Adrenal gland (tissue), 12 donors: ENCODE results near the gene PKP2. TPM values are rescaled to one million over a fixed set of nuclear protein-coding genes. Genes with fewer than 3 reads are reported as not detected.

Source experiments
- DNase-seq, 7 donors: peaks; one replicate each; pipeline ENCODE4 v3.0.0-alpha.2; 2019 to 2020
- H3K27ac ChIP-seq, 5 donors: fragments of 200-600 bp; sonication (generic) in 4 of 5; 1 replicate in 3 of 5; 2 replicates in 2 of 5; pipeline versions ENCODE4 v1.5.1 to v1.8.0; 2016 to 2020; ENCODE audit warnings: mild to moderate bottlenecking in 1 of 5
- H3K27me3 ChIP-seq: fragments of 200-600 bp; 2 replicates; pipeline ENCODE4 v1.8.0; 2021
- H3K36me3 ChIP-seq, 2 donors: fragments of 200-600 bp; replicated peaks in 1 of 2; 1 replicate in 1 of 2; 2 replicates in 1 of 2; pipeline versions ENCODE4 v1.5.1 to v1.8.0; 2018 to 2022
- H3K4me1 ChIP-seq, 2 donors: fragments of 200-600 bp; replicated peaks in 1 of 2; 1 replicate in 1 of 2; 2 replicates in 1 of 2; pipeline versions ENCODE4 v1.5.1 to v1.8.0; 2018 to 2021
- H3K4me3 ChIP-seq, 4 donors: fragments of 200-600 bp; sonication (generic) in 3 of 4; one replicate each; pipeline ENCODE4 v1.5.1; 2016 to 2018
- H3K9me3 ChIP-seq, 3 donors: fragments of 200-600 bp; sonication (generic) in 1 of 3; replicated peaks in 1 of 3; 1 replicate in 2 of 3; 2 replicates in 1 of 3; pipeline versions ENCODE4 v1.5.1 to v1.8.0; 2016 to 2021
- POLR2A ChIP-seq, 2 donors: fragments of 450-650 bp; IDR thresholded peaks; one replicate each; pipeline ENCODE4 v1.6.1; 2017; ENCODE audit warnings: antibody characterized with exemption in 2 of 2, mild to moderate bottlenecking in 2 of 2, moderate library complexity in 1 of 2
- WGBS, 4 donors: extraction: QIAGEN DNeasy Blood & Tissue Kit in 2 of 4; methylation state at CpG; one replicate each; pipeline versions ENCODE4 v1.1.5 to v1.1.7; 2013 to 2017; 5-methylcytosine and 5-hydroxymethylcytosine counted together
- intact Hi-C, 2 donors: fragments of 100-400 bp; cut with DNase I; formaldehyde crosslinking; loops; one replicate each; pipeline versions ENCODE4 v1.14.1 to v1.15.0; 2022 to 2023
- polyA plus RNA-seq, 3 donors: library from polyadenylated mRNA; stranded (reverse); fragments of 200-250 nt in 2 of 3; fragments of 350-450 nt in 1 of 3; fragmentation: Illumina TruSeq in 1 of 3; extraction: RNeasy Lipid Tissue Mini Kit (QIAGEN cat#74804) in 1 of 3; gene quantifications; one replicate each; pipeline ENCODE4 v1.2.3, GENCODE V29; 2013 to 2014
- total RNA-seq, 9 donors: library from RNA; depleted of rRNA in 4 of 9; stranded (reverse); fragments of >200 nt in 4 of 9; fragments of 120-200 nt in 1 of 9; fragmentation: NEBNext Ultra II Directional in 1 of 9; extraction: Animal tissue kit (Norgen Biotek cat#: 25700) in 1 of 9; gene quantifications; one replicate each; pipeline versions ENCODE4 v1.1.0 to v1.2.4, GENCODE V29; 2013 to 2023
- TF ChIP-seq, protein P1 (sequence below), 6 experiments: fragments of 450-650 bp in 4 of 6; fragments of 200-600 bp in 2 of 6; sonication (generic) in 1 of 6; IDR thresholded peaks; 1 replicate in 5 of 6; 2 replicates in 1 of 6; pipeline versions ENCODE4 v1.5.1 to v1.8.0; 2016 to 2021; ENCODE audit warnings: antibody characterized with exemption in 6 of 6, mild to moderate bottlenecking in 2 of 6, moderate library complexity in 1 of 6
- donor health status: healthy with polysubstance abuse.
- donor health status: Bipolar disorder and iron deficiency.
- donor health status: DM: yes; HTN: yes; CAD: no.
- donor health status: DM: no; HTN: no; CAD: no.
- donor health status: DM: no; HTN: no; CAD: no.
- donor health status: DM: yes; HTN: yes; CAD: no.

The PKP2 gene
- total and polyA plus RNA-seq, 12 donors: 0.36 to 3.3 (median 1.2) TPM

DNA sequence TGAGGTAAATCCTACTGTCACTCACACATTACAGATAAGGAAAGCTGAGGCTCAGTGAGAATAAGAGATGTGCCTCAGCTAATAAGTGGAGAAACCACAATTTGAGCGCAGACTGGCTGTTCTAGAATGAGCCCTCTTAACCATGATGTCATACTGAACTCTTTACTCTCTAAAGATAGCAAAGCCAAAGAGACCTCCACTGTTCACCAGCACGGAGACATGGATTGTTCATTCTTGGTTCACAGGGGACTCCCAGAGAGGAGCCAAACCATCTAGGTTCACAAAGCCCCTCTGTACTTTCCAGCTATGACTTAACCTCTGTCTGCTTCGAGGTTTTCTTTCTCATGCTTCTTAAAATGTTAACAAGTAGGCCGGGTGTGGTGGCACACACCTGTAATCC is 108.2 kb downstream of the PKP2 start:
- 57 to 81% (median 70%) methylated on average over 4 of the region's 4 CpGs for WGBS, 4 donors
- no peak for DNase-seq
- intact Hi-C loops: no loop called here

GRCh38 chr12:32785557-32785956 is 111.0 kb downstream of the PKP2 start:
- Histone ChIP-seq H3K4me3 (no peak overlapping the region), H3K9me3 (no peaks in the 10 kb centered on the region), H3K4me1 (no peaks in the 10 kb centered on the region), H3K36me3 (no peaks in the 10 kb centered on the region), H3K27me3 (peaks cover 8% of the 10 kb centered on the region), H3K27ac (no peak overlapping the region)
- TF ChIP-seq, protein P1, sequence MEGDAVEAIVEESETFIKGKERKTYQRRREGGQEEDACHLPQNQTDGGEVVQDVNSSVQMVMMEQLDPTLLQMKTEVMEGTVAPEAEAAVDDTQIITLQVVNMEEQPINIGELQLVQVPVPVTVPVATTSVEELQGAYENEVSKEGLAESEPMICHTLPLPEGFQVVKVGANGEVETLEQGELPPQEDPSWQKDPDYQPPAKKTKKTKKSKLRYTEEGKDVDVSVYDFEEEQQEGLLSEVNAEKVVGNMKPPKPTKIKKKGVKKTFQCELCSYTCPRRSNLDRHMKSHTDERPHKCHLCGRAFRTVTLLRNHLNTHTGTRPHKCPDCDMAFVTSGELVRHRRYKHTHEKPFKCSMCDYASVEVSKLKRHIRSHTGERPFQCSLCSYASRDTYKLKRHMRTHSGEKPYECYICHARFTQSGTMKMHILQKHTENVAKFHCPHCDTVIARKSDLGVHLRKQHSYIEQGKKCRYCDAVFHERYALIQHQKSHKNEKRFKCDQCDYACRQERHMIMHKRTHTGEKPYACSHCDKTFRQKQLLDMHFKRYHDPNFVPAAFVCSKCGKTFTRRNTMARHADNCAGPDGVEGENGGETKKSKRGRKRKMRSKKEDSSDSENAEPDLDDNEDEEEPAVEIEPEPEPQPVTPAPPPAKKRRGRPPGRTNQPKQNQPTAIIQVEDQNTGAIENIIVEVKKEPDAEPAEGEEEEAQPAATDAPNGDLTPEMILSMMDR (IDR thresholded peaks at IDR 0.05): no peak
- TF ChIP-seq POLR2A (IDR thresholded peaks at IDR 0.05): no peak
- no peak for DNase-seq
- WGBS, 4 donors: 42 to 61% (median 57%) methylated on average over 5 of the region's 5 CpGs
- intact Hi-C loops: no loop called here

More for the DNA sequence above, 108.2 kb downstream of the PKP2 start:
- peaks cover 8% of the 10 kb centered on the region for H3K27me3 ChIP-seq
- H3K27ac ChIP-seq: no peak overlapping the region
- H3K4me1 ChIP-seq: no peaks in the 10 kb centered on the region
- H3K9me3 ChIP-seq: no peaks in the 10 kb centered on the region
- no peak overlapping the region for H3K4me3 ChIP-seq
- H3K36me3 ChIP-seq: no peaks in the 10 kb centered on the region
- no peak for TF ChIP-seq POLR2A (IDR thresholded peaks at IDR 0.05)
- TF ChIP-seq, protein P1 (IDR thresholded peaks at IDR 0.05): no peak

DNA sequence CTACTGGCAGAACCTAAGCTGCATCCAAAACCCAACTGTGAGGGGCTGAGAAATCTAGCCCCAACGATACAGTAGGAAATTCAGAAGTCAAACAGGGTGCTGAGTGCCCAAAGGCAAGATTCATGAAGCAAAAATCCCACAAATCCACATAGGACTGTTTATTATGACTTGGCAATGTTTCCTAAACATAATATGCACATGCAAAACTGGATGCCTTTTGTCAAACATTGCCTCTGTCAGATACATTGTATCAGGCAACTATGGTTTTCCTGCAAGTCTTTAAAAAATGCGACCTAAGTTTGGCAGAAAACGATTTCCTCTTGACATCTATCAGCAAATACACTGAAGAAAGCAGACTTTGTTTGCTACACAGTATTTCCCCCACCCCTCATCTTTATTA is 113.5 kb downstream of the PKP2 start:
- Histone ChIP-seq H3K27me3 (peaks cover 8% of the 10 kb centered on the region), H3K4me3 (no peak overlapping the region), H3K36me3 (no peaks in the 10 kb centered on the region), H3K9me3 (no peaks in the 10 kb centered on the region), H3K27ac (no peak overlapping the region), H3K4me1 (no peaks in the 10 kb centered on the region)
- intact Hi-C loops: no loop called here
- WGBS, 4 donors: 56 to 69% (median 65%) methylated on average over 3 of the region's 3 CpGs
- TF ChIP-seq POLR2A (IDR thresholded peaks at IDR 0.05): no peak
- TF ChIP-seq, protein P1 (IDR thresholded peaks at IDR 0.05): no peak
- DNase-seq: no peak

DNA sequence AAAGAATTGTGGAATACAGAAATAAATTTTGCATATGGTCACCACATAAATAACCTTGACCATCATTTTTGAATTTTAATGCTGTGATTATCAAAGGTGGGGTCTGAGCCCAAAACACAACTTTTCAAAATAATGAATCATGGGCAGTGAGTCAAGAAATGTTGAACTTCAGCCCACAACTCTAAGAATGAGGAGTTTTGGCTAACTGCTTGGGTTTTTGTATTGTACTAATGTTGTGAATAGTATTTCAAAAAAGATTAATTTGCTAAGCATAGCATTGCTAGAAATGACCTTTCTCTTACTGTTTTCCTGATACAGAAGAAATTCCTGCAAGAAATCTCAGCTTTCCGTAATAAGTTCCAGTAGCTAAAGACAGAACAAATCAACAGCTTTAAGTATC is 116.5 kb downstream of the PKP2 start:
- Histone ChIP-seq H3K4me3 (no peak overlapping the region), H3K27ac (no peak overlapping the region), H3K36me3 (no peaks in the 10 kb centered on the region), H3K4me1 (no peaks in the 10 kb centered on the region), H3K9me3 (no peaks in the 10 kb centered on the region), H3K27me3 (no peaks in the 10 kb centered on the region)
- WGBS, 4 donors: 35 to 50% (median 43%) methylated on average over 1 of the region's 1 CpG
- DNase-seq: no peak
- TF ChIP-seq POLR2A (IDR thresholded peaks at IDR 0.05): no peak
- TF ChIP-seq, protein P1 (IDR thresholded peaks at IDR 0.05): no peak
- intact Hi-C loops: no loop called here
